Astrocyte of the hippocampus (primary cell): ENCODE measurements around the gene MEN1.
"Not testable (repeated sequence)": the region's sequence is repeated elsewhere in the genome, so short reads cannot be mapped to it uniquely, and the experiment has no call there.

Source experiments
- DNase-seq: peaks from one replicate; pipeline ENCODE4 v3.0.0; 2011; ENCODE audit warnings: low read depth, low spot score

The MEN1 gene

GRCh38 chr11:64833198-64833502 is 22.8 kb upstream of the MEN1 start:
- no peak for DNase-seq

- no peak for DNase-seq
These were observed 22.3 kb upstream of the MEN1 start for GRCh38 chr11:64832467-64833197.

GRCh38 chr11:64831411-64831891 is 21.1 kb upstream of the MEN1 start:
- no peak for DNase-seq

- no peak for DNase-seq
These were observed 19.3 kb upstream of the MEN1 start for GRCh38 chr11:64829536-64830251.

GRCh38 chr11:64827451-64827839 is 17.1 kb upstream of the MEN1 start:
- no peak for DNase-seq

DNA sequence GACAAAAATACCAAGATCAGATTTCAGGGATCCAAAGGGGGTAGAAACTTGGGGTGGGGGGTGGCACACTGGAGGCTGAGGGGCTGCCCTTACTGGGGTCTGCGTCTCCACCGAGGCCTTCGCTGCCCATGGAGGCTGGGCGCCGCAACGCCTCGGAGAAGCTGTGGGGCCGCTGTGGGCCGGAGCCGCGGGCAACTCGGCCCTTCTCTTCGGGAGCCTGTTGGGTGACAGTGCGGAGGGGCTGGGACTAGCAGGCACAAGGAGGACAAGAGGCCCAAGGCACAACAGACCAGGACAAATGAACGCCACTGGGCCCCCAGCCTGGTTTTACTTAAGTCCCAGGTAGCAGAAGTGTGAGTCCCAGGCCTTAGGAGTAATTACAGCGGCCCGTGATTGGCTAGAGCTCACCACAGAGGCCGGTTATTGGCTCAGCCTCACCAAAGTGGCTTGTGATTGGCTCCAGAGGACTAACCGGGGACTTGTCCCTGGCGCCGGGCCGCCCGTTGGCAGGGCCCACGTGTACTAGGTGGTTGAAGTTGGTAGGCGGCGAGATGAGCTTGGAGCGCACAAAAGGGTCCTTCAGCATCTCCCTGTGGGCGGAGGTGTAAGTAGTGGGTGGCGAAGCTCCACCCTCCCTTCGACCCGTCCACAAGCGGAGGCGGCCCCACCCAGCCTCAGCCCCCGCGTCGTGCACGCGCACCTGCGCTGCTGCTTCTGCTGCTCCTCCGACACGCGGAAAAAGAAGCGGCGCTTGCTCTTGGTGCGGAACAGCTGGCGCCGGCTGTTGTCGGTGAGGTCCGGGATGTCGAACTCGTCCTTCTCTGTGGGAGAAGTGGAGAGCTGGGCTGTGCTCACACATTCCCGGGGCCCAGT is 16.5 kb upstream of the MEN1 start:
- no peak for DNase-seq

- no peak for DNase-seq
These were observed 15.7 kb upstream of the MEN1 start for GRCh38 chr11:64826062-64826461.

DNA sequence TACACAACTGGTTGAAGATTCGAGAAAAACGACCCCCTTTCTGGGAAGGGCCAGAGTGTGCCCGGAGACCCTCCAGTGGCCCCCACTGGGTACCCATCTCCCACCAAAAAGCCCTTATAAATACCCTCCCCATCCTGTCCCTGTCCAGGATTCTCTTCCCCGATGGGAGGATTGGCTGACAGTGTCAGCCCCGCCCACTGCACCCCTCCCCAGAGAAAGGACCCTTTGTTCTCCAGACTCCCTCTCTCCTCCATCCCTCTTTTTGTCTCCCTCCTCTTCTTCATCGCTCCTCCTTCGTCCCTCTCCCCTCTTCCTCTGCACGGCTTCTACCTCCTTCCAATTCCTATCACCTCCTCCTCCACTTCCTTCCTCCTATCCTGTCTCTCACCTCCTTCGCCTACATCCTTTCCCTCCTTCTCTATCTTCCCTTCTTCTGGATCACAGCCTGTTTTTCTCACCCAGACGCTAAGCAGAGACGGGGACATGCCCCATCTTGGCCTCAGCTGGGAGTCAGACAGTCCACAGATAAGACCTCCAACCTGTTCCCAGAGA is 13.3 kb upstream of the MEN1 start:
- no peak for DNase-seq

DNA sequence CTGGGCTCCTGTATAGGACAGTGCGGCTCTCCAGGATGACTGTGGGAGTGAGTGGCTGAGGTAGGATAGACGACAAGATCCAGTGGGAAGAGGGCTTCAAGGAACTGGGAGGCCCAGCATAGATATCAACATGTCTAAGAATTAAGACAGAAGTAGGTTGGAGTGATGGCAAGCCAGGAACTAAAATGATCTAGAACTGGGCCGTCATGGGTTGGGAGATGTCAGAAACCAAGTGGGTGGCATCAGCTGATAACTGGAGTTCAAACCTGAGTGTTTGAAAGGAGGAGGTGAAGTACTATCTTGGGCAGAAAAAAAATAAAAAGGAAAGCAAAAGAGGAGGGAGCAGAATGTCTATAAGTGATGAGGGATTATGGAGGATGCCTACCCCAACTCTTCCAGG is 7.1 kb upstream of the MEN1 start:
- DNase-seq: no peak

- not testable (repeated sequence) for DNase-seq
These were observed 5.1 kb upstream of the MEN1 start for GRCh38 chr11:64815433-64815832.

GRCh38 chr11:64814712-64815187 is 4.4 kb upstream of the MEN1 start:
- no peak for DNase-seq

DNA sequence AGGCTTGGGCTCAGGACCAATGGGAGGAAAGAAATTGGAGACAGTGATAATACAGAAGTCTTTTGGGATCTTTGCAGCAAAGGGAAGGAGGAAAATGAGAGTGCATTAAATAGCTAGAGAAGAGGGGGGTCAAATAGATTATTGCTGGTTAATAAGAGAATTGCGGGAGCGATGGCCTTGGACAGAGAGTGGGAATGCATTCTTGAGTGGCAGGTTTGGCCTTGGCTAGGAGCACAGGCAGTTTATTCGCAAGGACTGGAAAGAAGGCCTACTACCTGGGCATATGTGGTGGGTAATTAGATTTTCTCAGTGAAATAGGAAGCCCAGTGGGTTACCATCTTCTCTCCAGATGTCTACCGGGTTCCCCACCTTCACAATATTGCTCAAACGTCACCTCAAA is 3.5 kb upstream of the MEN1 start:
- DNase-seq: no peak

- no peak for DNase-seq
These were observed 531 bp upstream of the MEN1 start for GRCh38 chr11:64810891-64811272.

DNA sequence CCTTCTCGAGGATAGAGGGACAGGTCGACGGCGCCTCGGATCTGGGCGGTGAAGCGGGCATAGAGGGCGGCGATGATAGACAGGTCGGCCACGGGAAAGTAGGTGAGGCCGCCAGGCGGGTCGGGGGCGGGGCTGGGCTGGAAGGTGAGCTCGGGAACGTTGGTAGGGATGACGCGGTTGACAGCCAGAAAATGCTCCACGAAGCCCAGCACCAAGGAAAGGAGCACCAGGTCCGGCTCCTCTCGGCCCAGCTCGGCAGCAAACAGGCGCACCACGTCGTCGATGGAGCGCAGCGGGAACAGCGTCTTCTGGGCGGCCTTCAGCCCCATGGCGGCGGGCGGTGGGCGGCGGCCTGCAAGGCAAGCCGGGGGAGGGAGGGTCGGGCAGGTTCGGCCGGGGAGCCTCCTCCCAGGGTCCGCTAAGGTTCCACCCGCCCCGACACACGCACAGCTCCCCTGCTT is 540 bp downstream of the MEN1 start:
- peak; percentile 52 for DNase-seq

GRCh38 chr11:64805481-64805880 is 4.9 kb downstream of the MEN1 start:
- no peak for DNase-seq

GRCh38 chr11:64804346-64805210 is 5.8 kb downstream of the MEN1 start:
- no peak for DNase-seq

GRCh38 chr11:64803846-64804345 is 6.5 kb downstream of the MEN1 start:
- no peak for DNase-seq

- DNase-seq: peak; percentile 92
These were observed 7.0 kb downstream of the MEN1 start, which contains the start of gene MAP4K2 for GRCh38 chr11:64803158-64803845. TSS of gene MAP4K2 (minus strand) at chr11:64803214. CDS start at chr11:64803149, 65 bp downstream.

DNA sequence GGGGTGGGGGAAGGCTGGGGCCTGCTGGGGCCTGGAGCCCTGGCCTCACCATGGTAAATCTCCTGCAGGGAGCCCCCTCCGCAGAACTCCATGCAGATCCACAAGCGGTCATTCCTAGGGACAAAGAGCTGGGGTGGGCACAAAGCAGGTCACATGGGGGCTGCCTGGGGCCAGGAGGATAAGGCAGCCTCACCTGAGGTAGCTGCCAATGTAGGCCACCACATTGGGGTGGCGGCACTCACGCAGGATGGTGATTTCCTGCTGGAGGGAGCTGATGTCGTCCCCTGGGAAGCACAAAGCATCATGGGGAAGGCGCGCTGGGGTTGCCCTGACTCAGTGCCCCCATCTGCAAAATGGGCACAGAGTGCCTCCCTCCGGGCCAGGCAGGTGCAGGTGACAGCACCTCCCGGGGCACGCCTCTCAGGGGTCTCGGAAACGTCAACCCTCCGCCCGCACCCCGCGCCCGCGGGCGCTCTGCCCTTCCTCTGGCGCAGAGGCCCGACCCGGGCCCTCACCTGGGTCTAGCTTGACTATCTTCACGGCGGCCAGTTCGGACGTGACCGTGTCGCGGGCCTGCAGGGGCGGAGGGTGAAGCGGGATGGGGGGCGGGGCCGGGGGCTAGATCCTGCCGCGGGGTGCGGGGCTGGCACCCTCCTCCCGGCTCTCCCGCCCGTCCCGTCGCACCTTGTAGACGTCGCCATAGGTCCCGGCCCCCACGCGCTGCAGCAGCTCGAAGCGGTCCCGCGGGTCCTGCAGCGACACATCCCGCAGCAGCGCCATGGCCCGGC is 7.8 kb downstream of the MEN1 start:
- no peak for DNase-seq
